K562 (cell line): ENCODE results near the gene COX4I2. TPM values are rescaled to one million over a fixed set of nuclear protein-coding genes. Genes with fewer than 3 reads are reported as not detected.

Experiments
- BCL6 ChIP-seq: fragments of 250-450 bp; sonication (Bioruptor Pico); IDR thresholded peaks from 2 replicates; pipeline ENCODE4 v1.4.0; 2020
- CTBP1 ChIP-seq: fragments of 450-650 bp; IDR thresholded peaks from 2 replicates; pipeline ENCODE4 v1.6.1; 2016; ENCODE audit warnings: borderline replicate concordance
- MAFG ChIP-seq: fragments of 450-650 bp; conservative IDR thresholded peaks from 2 replicates; pipeline ENCODE4 v1.6.1; 2016; ENCODE audit warnings: missing genetic modification characterization, missing compliant biosample characterization
- PBX2 ChIP-seq, 2 experiments: IDR thresholded peaks in 1 of 2; conservative IDR thresholded peaks in 1 of 2; 2 replicates each; pipeline ENCODE4 v1.6.1; 2016; ENCODE audit warnings: low read depth in 2 of 2, mild to moderate bottlenecking in 1 of 2, missing compliant biosample characterization in 1 of 2, missing genetic modification characterization in 1 of 2, moderate library complexity in 1 of 2
- PKNOX1 ChIP-seq: fragments of 450-650 bp; IDR thresholded peaks from 2 replicates; pipeline ENCODE4 v1.6.1; 2016
- POLR3A ChIP-seq: IDR thresholded peaks from 2 replicates; pipeline ENCODE4 v1.6.1; 2011; ENCODE audit warnings: borderline replicate concordance, mild to moderate bottlenecking, moderate library complexity; ENCODE audit not compliant: insufficient read length, insufficient read depth; ENCODE audit errors: extremely low read depth
- PTTG1 ChIP-seq: fragments of 450-650 bp; IDR thresholded peaks from 2 replicates; pipeline ENCODE4 v1.6.1; 2016; ENCODE audit warnings: low read depth, mild to moderate bottlenecking, missing genetic modification characterization, missing compliant biosample characterization
- RAD51 ChIP-seq: fragments of 450-650 bp; IDR thresholded peaks from 2 replicates; pipeline ENCODE4 v1.7.1; 2016; ENCODE audit warnings: low read depth, mild to moderate bottlenecking, borderline replicate concordance
- RCOR1 ChIP-seq, 2 experiments: IDR thresholded peaks; 2 replicates each; pipeline ENCODE4 v1.6.1; 2012; ENCODE audit warnings: low read depth in 2 of 2, low read length in 2 of 2, borderline replicate concordance in 1 of 2, improper control_type of control experiment in 1 of 2
- ZNF318 ChIP-seq, 2 experiments: fragments of 450-650 bp; IDR thresholded peaks; 2 replicates each; pipeline ENCODE4 v1.6.1; 2016; ENCODE audit warnings: mild to moderate bottlenecking in 2 of 2, borderline replicate concordance in 1 of 2, low read depth in 1 of 2, moderate library complexity in 1 of 2
- ZNF639 ChIP-seq, 2 experiments: fragments of 200-800 bp in 1 of 2; sonication (Bioruptor generic) in 1 of 2; sonication (generic) in 1 of 2; formaldehyde crosslinking in 1 of 2; IDR thresholded peaks in 1 of 2; conservative IDR thresholded peaks in 1 of 2; 2 replicates each; pipeline versions ENCODE4 v1.5.0 to v1.6.1; 2016 to 2020; ENCODE audit warnings: missing compliant biosample characterization in 1 of 2, missing genetic modification characterization in 1 of 2, missing genetic modification reagents in 1 of 2
- polyA plus RNA-seq, 8 experiments: library from polyadenylated mRNA; depleted of rRNA in 4 of 8; stranded (reverse) in 5 of 8; unstranded in 3 of 8; fragments of >200 nt; fragmentation: Nextera tagmentation in 2 of 8; fragmentation: Illumina TruSeq in 1 of 8; extraction: Ambion mirVana in 2 of 8; extraction: Trizol in 1 of 8; gene quantifications; 2 replicates each; pipeline versions ENCODE4 v1.2.1 to v1.2.3, GENCODE V29; 2011 to 2014; ENCODE audit warnings: inconsistent platforms in 1 of 8, missing spikeins in 1 of 8
- total RNA-seq, 7 experiments: library from RNA; depleted of rRNA in 6 of 7; stranded (reverse); fragments of >200 nt in 6 of 7; fragmentation: Illumina TruSeq in 2 of 7; extraction: Trizol in 2 of 7; gene quantifications; 2 replicates each; pipeline versions ENCODE4 v1.2.1 to v1.2.3, GENCODE V29; 2011 to 2021; ENCODE audit warnings: low replicate concordance in 1 of 7

The COX4I2 gene
- total and polyA plus RNA-seq, 9 of the 15 experiments (the other 6 are each of a cell fraction or from before 2014, with no cell fraction given) = not detected

DNA sequence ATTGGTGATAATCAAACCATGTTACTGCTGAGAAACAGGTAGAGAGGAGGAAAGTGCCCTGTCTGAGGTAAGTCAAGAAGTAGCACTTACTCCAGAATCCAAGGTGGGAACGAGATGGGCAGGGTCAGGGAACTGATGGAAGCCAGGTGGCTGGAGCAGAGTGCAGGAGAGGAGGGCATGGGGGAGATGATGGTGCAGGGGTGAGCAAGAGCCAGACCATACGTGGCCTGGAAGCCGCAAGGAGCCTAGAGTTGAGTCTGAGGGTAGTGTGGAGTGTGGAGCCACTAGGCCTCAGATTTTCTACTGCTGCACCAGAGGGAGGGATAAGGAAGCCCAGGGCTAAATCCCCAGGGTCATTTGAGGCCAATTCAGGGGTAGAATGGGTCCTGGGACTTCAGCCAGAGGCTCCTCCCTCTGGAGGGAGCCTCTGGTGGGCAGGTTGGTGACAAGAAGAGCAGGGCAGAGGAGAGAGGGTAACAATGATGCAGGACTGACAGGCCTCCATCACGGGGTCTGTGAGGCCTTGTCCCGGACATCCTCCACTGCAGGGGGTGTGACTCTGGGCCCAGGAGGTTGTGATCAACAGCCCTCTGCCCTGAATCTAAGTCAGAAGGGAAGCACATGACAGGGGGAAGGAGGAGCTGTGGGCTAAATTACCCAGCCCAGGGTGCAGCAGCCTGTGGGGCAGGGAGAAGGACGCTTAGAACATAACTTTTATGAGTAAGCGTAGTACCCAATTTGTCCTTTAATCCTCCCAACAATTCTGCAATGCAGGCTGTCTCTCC lies 28.7 kb downstream of the COX4I2 start (continued):
- TF ChIP-seq ZNF318 (IDR thresholded peaks at IDR 0.05; ENCODE audit: borderline replicate concordance in 1 of 2, low read depth in 1 of 2) = no peak
- TF ChIP-seq PKNOX1 = peak; percentile 60; the same call in 1 of the 2 replicates
- TF ChIP-seq PBX2 (CRISPR knock-in tag; IDR thresholded peaks at IDR 0.05; ENCODE audit: low read depth) = no peak
- TF ChIP-seq PBX2 (tag; conservative IDR thresholded peaks at IDR 0.05; ENCODE audit: low read depth) = peak; percentile 63; the same call in 1 of the 2 replicates
- TF ChIP-seq ZNF639 (CRISPR knock-in tag; conservative IDR thresholded peaks at IDR 0.05 in 1 of 2, IDR thresholded peaks at IDR 0.05 in 1 of 2) = peak in 1 of 2 experiments; percentile 54; a peak in 1 of 4 replicates
- TF ChIP-seq MAFG (tag) = no peak
- TF ChIP-seq CTBP1 = no peak
- TF ChIP-seq POLR3A = no peak
- TF ChIP-seq PTTG1 = no peak
- no peak for TF ChIP-seq RAD51
- 0 out of 4 replicates have a peak, but pooled peaks of 1 of the 2 experiments have one; percentile 27 for TF ChIP-seq RCOR1 (IDR thresholded peaks at IDR 0.05; ENCODE audit: borderline replicate concordance in 1 of 2, low read depth in 2 of 2, low read length in 2 of 2)
- 0 out of 2 replicates have a peak, but pooled peaks have one; percentile 22 for TF ChIP-seq BCL6 (CRISPR knock-in tag)
